GM19351 (cell line): ENCODE measurements around the gene PTPN22.
A peak's percentile ranks its signal among the peaks of the same experiment; 100 is the strongest.
"Not testable (repeated sequence)": the region's sequence is repeated elsewhere in the genome, so short reads cannot be mapped to it uniquely, and the experiment has no call there.

ENCODE experiments used
- ATAC-seq: cut with Tn5 transposase; IDR thresholded peaks from one replicate; pipeline ENCODE4 v1.9.1; 2021; ENCODE audit warnings: mild to moderate bottlenecking, moderate library complexity; ENCODE audit not compliant: unreplicated experiment

PTPN22 gene

DNA sequence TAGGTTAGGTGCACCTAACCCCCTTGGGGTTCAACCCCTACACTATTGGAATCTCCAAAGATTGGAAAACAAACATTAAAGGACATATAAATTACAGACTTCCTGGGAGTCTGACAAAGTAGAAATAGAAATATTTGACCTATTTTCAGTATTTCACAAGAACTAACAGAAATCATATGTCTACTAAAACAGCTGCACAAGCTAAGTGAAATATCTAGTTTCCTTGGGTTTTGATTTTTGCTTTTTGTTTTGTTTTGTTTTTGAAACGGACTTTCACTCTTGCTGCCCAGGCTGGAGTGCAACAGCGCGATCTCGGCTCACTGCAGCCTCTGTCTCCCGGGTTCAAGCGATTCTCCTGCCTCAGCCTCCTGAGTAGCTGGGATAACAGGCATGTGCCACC is 18.8 kb downstream of the PTPN22 start:
- ATAC-seq, result not testable (repeated sequence)

DNA sequence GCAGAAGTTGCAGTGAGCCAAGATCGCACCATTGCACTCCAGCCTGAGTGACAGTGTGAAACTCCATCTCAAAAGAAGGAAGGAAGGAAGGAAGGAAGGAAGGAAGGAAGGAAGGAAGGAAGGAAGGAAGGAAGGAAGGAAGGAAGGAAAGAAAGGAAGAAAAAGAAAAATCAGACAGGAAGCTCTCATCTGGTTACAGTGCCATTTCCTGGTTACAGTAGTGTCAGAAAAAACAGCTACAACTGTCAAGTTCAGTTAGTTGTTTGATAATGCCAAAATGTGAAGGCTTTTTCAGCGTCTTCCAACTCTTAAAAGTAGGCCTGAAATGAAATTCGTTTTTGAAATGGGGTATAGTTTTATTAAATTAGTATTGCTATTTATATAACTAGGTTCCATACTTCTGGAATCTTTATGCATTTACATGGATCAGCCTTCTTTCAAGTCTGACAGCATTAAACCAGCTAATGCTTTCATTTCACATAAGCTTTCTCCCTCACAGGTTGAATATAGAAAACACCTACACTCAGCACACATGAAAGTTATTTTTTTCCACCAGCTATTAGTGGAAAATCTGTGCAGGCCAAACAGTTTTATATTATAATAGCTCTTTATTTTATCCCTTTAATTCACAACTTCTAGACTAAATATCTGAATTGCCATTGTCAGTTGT is 21.2 kb downstream of the PTPN22 start:
- ATAC-seq, result no peak

DNA sequence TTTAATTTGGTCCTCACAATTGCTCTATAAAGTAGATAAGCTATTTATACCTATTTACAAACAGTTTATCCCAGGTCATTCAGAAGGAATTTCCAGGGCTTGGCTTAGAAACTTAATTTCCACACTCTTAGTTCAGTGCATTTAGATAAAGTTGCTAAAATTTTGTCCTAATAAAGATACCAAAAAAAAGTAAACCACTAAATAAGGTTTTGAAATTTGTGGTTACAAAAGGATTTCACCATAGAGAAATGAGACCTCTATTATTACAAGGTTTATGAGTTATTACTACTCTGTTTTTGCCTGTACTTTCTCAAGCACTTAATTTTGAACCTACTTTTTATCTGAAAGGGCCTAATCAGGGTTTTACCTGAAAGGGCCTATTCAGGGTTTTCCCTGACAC is 22.4 kb downstream of the PTPN22 start:
- no peak for ATAC-seq

DNA sequence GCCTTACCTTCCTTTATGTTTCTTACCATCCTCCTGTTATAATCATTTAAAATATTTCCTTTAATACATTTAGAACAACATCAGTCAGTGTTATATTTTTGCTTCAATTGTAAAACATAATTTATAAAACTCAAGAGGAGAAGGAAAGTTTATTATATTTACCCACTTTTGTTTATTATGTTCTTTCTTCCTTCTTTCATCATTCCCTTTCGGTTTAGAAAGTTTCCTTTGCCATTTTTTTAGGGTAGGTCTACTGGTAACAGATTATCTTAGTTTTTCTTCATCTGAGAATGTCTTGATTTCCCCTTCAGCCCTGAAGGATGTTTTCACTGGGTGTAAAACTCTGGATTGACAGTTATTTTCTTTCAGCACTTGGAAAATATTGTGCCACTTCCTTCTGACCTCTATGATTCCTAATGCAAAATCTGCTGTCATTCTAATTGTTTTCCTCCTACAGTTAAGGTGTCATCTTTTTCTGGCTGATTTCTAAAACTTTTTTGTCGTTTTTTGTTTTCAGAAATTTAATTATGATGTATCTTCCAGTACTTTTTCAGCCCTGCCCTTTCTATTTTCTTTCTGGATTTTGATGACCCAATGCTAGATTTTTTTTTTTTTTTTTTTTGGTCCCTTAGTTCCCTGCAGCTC is 25.0 kb downstream of the PTPN22 start:
- no peak for ATAC-seq

DNA sequence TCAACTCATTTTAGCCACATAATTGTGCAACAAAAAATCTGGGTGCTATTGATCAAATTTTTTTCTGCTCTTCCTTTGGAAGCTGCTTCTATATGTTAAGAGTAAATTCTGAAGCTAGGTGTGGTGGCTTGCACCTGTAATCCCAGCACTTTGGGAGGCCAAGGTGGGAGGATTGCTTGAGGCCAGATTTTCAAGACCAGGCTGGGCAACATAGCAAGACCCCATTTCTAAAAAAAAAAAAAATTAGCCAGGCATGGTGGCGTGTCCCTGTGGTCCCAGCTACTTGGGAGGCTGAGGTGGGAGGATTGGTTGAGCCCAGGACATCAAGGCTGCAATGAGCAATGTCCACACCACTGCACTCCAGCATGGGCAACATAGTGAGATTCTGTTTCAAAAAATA is 35.0 kb downstream of the PTPN22 start:
- no peak for ATAC-seq

DNA sequence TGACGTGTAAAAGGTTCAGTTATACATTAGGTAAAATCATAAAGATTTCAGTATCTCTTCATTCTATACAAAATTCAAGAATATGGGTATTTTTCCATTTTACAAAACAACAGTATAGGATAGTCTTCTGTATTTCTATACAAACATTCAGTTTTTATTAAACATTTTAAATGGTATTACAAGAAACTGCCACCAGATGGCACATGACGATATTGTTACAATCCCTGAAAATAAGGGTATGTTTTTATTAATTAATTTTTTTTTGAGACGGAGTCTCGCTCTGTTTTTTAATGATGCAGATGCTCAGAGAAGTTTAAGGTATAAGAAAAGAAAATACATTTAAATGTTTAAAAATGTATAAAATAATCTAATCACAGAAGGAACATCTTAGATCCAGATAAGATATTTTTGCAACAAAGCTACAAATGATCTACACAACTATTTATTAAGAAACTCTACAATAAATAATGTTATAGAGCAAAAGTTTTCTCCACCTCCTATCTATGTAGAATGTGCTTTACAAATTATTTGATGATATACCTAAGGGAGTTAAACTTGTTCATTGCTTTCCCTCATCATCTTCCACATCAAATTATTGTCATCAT is 35.7 kb downstream of the PTPN22 start:
- no peak for ATAC-seq

DNA sequence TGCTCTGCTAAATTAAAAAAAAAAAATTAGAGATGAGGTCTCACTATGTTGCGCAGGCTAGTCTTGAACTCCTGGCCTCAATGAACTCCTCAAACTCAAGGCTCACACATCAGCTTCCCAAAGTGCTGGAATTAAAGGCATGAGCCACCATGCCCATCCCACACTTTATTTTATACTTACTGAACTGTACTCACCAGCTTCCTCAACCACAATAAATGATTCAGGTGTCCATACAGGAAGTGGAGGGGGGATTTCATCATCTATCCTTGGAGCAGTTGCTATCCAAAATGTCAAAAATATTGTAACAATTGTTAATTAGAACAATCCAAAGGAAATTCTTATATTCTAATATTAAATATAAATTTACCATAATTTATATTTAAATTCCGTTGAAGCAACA is 36.8 kb downstream of the PTPN22 start:
- ATAC-seq, result no peak

DNA sequence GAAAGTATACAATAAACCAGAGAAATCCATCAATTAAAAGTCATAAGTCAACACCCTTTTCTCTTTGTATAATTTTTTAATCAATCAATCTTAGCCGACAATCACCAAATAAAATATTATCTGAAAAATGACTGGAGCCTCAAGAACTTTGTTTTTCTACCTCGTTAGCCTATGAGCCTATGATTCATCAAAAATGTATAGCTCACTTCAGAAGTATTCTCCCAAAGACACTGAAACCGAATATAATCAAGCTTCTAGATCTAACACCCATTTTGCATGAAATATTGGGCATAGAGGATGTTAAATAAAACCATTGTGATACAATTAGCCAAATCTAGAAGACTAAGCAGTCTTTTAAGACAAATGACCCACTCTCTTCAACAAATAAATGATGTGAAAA is 41.5 kb downstream of the PTPN22 start:
- ATAC-seq, result no peak

DNA sequence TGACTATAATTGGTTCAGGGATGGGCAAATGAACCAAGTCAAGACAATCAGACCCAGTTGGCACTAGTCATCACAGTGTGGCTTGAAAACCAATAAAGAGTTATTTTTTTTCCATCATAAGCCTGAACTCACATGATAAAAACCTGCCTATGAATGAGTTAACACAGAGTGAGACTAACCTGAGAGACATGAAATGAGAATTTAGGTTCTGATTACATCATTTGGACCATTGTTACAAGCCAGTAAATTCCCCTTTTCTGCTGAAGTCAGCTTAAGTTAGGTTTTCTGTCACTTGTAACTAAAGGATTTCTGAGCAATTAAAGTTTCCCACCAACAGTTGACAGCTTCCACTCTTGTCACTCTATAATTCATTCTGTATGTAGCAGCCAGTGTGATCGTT is 49.6 kb downstream of the PTPN22 start:
- ATAC-seq, result no peak

DNA sequence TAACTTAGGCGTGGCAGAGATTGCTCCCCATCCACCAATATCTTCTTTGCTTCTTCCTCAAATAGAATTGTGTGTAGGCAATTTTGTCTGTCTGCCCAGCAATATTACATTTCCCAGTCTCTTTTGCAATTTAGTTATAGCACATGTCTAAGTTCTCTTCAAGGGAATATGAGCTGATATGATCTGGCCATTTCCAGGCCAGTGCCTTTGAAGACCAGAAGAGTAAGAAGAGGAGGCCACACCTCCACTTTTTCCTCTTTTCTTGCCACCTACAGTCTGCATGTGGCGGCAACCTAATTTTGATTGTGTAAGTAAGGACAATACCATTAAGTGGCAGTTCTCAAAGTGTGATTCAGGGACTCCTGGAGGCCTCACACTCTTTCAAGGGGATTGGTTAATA is 52.9 kb downstream of the PTPN22 start:
- ATAC-seq, result no peak

DNA sequence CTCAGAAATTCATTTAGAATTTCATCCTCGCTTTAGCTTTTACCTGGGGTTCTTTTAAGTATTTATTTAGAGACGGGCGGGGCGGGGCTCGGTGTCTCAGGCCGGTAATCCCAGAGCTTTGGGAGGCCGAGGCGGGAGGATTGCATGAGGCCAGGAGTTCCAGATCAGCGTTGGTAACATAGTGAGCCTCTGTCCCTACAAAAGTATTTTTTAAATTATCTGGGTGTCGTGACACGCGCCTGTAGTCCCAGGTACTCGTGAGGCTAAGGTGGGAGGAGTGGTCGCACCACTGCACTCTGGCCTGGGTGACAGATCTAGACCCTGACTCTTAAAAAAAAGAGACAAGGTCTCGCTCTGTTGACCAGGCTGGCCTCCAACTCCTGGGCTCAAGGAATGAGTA is 58.3 kb downstream of the PTPN22 start:
- ATAC-seq, result no peak

DNA sequence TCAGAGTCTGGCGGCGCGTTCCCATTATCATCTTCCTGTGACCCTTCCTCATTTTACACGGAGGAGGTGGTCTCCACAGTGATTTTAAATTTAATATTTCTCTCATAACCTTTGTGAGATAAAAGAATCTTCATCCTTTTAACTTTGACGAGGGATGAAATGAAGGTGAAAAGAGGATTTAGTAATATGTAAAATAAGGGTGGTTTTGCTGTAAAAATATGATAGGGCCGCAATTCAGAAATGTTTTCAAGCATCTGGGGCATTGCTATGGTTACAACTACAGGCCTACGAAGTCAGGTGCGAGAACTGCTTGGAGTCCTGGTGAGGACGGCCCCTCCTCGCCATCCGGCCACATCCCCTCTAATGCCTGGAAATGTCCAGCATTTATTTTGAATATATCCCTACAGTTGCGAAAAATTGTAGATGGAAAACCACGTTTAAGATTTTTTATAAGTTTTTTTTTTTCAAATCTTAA is 58.8 kb downstream of the PTPN22 start:
- ATAC-seq, result no peak

DNA sequence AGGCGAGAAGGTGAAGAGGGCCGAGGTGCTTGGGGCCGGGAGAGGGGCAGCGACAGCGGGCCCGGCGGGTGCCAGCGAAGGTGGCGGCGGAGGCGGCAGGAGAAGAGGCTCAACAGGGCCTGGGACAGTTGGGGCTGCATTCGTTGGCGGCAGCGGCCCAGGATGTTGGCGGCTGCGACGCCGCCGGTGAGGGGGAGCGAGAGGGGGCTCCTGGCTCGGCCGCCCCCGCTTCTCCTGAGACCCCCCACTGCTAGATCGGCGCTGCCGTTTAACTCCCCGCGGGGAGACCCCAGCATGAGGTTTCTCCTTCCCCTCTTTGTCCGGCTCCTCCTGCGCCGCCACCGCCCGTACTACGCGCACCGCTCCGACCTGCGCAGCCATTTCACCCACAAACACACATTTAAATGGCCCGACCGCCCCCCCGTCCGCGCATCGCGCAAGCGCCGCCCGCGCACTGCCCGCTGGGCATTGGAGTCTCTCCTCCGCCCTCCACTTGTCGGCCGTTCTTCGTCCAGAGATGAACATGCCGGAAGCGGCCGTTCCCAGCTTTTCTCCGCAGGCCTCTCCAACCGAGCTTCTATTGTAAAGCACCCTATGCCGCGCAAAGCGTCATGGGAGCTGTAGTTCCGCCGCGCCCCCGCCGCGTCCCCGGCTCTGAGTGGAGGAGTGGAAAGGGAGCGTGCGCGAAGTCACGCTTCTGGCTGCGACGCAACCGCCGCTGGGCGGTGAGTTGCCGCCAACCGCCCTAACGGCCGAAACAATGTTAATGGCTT is 59.4 kb downstream of the PTPN22 start, which contains the start of gene RSBN1:
RSBN1 (minus strand) TSS at position 589 of the 773 bp plus-strand sequence; CDS start at position 525, 64 bp downstream.
- peak; percentile 86 for ATAC-seq

DNA sequence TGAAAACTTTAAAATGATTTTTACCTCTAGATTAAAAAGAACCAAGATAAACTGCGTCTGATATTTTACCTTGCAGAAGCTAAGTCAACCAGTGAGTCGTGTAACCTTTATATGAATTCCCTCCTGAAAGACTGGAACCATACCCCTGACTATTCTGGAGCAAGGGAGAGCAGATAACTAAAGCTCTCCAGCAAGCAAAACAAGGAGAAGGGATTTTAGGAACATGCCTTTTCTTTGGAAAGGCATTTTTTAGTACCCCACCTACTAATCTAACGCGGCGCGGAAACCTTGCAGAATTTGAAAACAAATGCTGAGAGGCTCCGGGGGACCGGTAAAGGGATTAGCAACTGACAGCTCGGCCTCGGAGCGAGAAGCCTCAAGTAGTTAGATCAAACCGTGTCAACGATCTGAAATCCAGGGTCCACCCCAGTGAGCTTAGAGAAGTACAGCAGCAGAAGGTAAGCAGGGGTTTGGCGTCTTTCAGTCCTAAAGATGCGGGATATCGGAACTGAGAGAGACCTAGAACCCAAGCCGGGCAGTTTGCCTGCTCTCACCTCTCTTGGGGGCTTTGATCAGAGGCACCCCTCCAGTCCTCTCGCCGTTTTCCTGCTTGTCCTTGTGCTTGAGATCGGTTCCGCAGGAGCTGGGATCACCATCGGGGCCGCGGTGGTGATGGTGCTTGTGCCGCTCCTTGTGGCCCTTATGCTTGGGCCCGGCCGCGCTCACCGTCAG is 60.2 kb downstream of the PTPN22 start:
- ATAC-seq, result peak; percentile 26

DNA sequence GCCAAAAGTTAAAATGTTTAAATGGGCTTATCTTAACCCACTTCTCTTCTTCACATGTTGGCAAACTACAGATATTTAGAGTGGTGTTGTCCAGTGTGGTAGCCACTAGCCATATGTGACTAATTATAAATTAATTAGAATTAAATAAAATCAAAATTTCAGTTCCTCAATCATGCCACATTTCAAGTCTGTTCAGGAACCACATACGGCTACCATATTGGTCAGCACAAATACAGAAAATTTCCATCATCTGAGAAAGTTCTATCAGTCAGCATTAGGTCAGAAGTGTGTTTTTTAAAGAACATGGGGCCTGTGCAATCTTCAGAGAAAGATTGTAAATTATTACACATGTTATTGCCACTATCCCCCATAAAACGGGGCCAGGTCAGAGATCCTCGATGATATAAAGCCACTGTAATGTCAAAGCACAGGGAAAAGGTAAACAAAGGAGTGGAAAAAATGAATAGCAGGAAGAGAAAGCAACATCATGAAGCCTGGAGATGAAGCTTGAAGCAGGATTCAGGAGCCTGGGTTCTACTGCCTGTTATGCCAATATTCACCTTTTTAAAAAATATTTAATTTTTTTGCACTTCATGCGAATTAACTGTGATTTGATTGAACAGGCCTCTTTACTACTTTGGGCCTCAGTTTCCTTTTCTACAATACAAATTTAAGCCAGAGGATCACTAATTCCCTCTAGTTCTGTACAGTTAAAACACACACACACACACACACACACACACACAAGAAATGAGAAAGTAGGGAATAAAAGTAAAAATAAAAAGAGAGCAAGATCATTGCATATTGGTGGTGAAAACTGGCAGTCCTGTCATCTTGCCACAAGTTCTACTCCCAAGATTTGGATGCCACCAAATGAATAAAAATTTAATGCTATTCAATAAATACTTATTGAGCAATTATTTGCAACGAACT is 61.6 kb downstream of the PTPN22 start:
- no peak for ATAC-seq

DNA sequence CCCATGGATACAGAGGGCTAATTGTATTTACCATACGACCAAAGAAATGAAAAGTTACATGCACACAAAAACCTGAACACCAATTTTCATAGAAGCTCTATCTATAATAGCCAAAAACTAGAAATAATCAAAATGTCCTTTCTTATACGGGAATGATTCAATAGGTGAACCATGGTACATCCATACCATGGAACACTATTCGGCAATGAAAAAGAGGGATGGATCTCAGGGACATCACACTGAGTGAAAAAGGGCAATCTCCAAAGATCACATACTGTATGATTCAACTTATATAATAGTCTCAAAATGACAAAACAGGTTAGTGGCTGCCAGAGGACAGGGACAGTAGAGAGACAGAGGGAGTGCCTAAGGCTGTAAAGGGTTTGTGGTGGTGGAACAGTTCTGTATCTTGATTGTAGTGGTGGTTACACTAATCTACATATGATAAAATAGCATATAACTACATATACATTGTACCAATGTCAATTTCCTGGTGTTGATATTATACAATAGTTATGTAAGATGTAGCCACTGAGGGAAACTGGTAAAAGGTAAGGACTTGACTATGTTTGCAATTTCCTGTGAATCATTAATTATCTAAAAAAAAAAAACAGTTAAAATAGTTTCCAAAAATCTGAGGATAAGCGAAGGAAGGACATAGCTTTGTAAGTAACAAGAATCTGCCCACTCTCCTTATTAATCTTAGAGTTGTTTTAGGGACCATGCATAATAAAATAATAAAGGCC is 62.9 kb downstream of the PTPN22 start:
- ATAC-seq, result no peak

DNA sequence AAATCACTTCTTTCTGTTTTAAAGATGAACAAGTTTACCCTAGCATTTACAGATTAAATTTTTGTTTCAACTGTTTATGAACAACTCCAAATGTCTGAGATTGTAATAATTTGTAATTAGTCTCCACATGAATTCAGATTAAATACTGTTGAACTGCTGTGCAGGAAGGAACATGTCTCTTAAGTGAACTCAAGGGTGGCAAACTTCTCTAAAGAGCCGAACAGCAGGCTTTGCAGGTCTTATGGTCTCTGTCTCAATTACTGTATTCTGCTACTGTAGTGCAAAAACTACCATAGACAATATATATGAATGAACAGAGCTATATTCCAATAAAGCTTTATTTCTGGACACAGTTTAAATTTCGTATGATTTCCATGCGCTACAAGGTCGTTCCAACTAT is 65.9 kb downstream of the PTPN22 start:
- no peak for ATAC-seq

DNA sequence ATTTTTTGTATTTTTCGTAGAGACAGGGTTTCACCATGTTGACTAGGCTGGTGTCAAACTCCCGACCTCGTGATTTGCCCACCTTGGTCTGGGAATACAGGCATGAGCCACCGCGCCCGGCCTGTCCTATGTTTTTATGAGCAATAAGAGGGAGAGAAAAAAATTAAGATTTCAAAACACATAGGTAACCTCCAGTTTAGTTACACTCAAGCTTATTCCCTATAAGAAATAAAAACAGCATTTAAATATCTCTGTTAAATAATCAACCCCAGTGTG is 66.3 kb downstream of the PTPN22 start:
- ATAC-seq, result no peak
